Measurements from ENCODE around the gene INIP.

DNA sequence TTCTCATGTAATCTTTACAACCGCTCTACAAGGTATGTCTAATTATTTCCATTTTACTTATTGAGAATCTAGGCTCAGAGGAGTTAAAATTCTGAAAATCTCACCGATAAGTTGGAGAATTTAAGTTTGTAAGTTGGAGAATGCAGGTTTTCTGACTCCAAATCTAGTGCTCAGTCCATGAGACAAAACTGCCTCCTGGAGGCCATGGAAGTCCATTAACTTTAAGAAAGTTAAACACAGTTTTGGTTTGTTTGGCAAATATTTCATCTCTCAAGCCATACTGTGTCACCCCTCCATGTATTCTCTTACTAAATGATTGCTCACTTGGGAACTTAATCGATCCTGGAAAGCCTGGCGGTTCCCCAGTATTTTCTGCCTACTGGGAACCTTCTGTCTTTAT lies 52.6 kb downstream of the INIP start:
- no peak for TF ChIP-seq TAF1 (IDR thresholded peaks at IDR 0.05; ENCODE audit: low read depth)
- no peak for TF ChIP-seq CREB1 (IDR thresholded peaks at IDR 0.05; ENCODE audit: low read depth)
- TF ChIP-seq, protein P1, sequence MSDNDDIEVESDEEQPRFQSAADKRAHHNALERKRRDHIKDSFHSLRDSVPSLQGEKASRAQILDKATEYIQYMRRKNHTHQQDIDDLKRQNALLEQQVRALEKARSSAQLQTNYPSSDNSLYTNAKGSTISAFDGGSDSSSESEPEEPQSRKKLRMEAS (IDR thresholded peaks at IDR 0.05), result no peak
- TF ChIP-seq, protein P2, sequence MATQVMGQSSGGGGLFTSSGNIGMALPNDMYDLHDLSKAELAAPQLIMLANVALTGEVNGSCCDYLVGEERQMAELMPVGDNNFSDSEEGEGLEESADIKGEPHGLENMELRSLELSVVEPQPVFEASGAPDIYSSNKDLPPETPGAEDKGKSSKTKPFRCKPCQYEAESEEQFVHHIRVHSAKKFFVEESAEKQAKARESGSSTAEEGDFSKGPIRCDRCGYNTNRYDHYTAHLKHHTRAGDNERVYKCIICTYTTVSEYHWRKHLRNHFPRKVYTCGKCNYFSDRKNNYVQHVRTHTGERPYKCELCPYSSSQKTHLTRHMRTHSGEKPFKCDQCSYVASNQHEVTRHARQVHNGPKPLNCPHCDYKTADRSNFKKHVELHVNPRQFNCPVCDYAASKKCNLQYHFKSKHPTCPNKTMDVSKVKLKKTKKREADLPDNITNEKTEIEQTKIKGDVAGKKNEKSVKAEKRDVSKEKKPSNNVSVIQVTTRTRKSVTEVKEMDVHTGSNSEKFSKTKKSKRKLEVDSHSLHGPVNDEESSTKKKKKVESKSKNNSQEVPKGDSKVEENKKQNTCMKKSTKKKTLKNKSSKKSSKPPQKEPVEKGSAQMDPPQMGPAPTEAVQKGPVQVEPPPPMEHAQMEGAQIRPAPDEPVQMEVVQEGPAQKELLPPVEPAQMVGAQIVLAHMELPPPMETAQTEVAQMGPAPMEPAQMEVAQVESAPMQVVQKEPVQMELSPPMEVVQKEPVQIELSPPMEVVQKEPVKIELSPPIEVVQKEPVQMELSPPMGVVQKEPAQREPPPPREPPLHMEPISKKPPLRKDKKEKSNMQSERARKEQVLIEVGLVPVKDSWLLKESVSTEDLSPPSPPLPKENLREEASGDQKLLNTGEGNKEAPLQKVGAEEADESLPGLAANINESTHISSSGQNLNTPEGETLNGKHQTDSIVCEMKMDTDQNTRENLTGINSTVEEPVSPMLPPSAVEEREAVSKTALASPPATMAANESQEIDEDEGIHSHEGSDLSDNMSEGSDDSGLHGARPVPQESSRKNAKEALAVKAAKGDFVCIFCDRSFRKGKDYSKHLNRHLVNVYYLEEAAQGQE (IDR thresholded peaks at IDR 0.05; ENCODE audit: low read depth), result no peak
- no peak for TF ChIP-seq FOXM1 (IDR thresholded peaks at IDR 0.05; ENCODE audit: borderline replicate concordance, low read depth)

All from Ishikawa (cell line).